GM13976 (cell line): ENCODE measurements around the gene ZNF223.

Experiments
- DNase-seq: peaks from one replicate; pipeline ENCODE4 v3.0.0; 2012; ENCODE audit warnings: low spot score
- CTCF ChIP-seq: IDR thresholded peaks from 2 replicates; pipeline ENCODE4 v1.5.1; 2012; ENCODE audit warnings: borderline replicate concordance, mild to moderate bottlenecking; ENCODE audit not compliant: insufficient read depth; ENCODE audit errors: extremely low read depth, missing control alignments, control extremely low read depth
- in situ Hi-C: fragments of 300-500 bp; cut with MboI; formaldehyde crosslinking; loops from one replicate; pipeline ENCODE4 v1.12.0; 2022; ENCODE audit warnings: low sequenced_read_pairs, mixed read lengths, inconsistent platforms; ENCODE audit not compliant: unreplicated experiment

ZNF223 gene

GRCh38 chr19:44010468-44010867 lies 41.4 kb upstream of the ZNF223 start:
- in situ Hi-C loops, result no loop called here
- DNase-seq, result no peak
- TF ChIP-seq CTCF, result no peak

- no peak for DNase-seq
- TF ChIP-seq CTCF, result no peak
- in situ Hi-C loops, result no loop called here
Observed at GRCh38 chr19:44019498-44019897, 32.3 kb upstream of the ZNF223 start.

- DNase-seq, result no peak
- no peak for TF ChIP-seq CTCF
- in situ Hi-C loops, result no loop called here
Observed at GRCh38 chr19:44021221-44021620, 30.6 kb upstream of the ZNF223 start.

- in situ Hi-C loops, result no loop called here
- no peak for TF ChIP-seq CTCF
- DNase-seq, result no peak
Observed at GRCh38 chr19:44024900-44025216, 27.0 kb upstream of the ZNF223 start.

- in situ Hi-C loops, result no loop called here
- TF ChIP-seq CTCF, result no peak
- peak; percentile 81 for DNase-seq
Observed at GRCh38 chr19:44025217-44025936, 26.5 kb upstream of the ZNF223 start, which contains the start of gene ZNF222. Gene ZNF222 (plus strand): TSS chr19:44025379. CDS start chr19:44025437, 58 bp downstream.

- TF ChIP-seq CTCF, result no peak
- no peak for DNase-seq
- in situ Hi-C loops, result no loop called here
Observed at GRCh38 chr19:44026622-44027021, 25.2 kb upstream of the ZNF223 start.
